Pancreas (tissue), 10 donors: ENCODE results near the gene GSTM4. TPM values are rescaled to one million over a fixed set of nuclear protein-coding genes. Genes with fewer than 3 reads are reported as not detected.

ENCODE experiments used
- ATAC-seq, 4 donors: fragments of 200-7000 bp; cut with Tn5 transposase; one replicate each; pipeline versions ENCODE4 v1.8.0 to v1.9.1; 2020; ENCODE audit warnings: mild to moderate bottlenecking in 4 of 4, moderate library complexity in 4 of 4
- DNase-seq, 6 donors: peaks; one replicate each; pipeline ENCODE4 v3.0.0-alpha.2; 2020
- FAIRE-seq: peaks from 2 replicates; lab custom pipeline; 2012; peaks lifted over from hg19 to GRCh38; lab: Jason Lieb, UNC
- H3K27ac ChIP-seq, 4 donors: fragments of 200-600 bp; sonication (generic); 1 replicate in 3 of 4; 2 replicates in 1 of 4; pipeline versions ENCODE4 v1.5.0 to v1.8.0; 2020
- H3K27me3 ChIP-seq, 4 donors: fragments of 200-600 bp; one replicate each; pipeline ENCODE4 v1.8.0; 2021
- H3K36me3 ChIP-seq, 3 donors: fragments of 200-600 bp; sonication (generic) in 1 of 3; one replicate each; pipeline versions ENCODE4 v1.5.0 to v1.8.0; 2020 to 2021
- H3K4me1 ChIP-seq, 3 donors: fragments of 200-600 bp; one replicate each; pipeline ENCODE4 v1.8.0; 2021
- H3K4me3 ChIP-seq, 4 donors: fragments of 200-600 bp; sonication (generic) in 2 of 4; one replicate each; pipeline versions ENCODE4 v1.5.0 to v1.8.0; 2020 to 2021
- H3K9me3 ChIP-seq, 4 donors: fragments of 200-600 bp; one replicate each; pipeline ENCODE4 v1.8.0; 2021
- CTCF ChIP-seq, 4 donors: fragments of 200-600 bp; sonication (generic) in 3 of 4; IDR thresholded peaks; one replicate each; pipeline versions ENCODE4 v1.5.0 to v1.8.0; 2021; ENCODE audit warnings: antibody characterized with exemption in 4 of 4
- WGBS, 2 donors: extraction: QIAGEN DNeasy Blood & Tissue Kit; methylation state at CpG; one replicate each; pipeline ENCODE4 v1.1.7; 2013; 5-methylcytosine and 5-hydroxymethylcytosine counted together
- intact Hi-C, 3 donors: fragments of 100-400 bp; cut with DNase I; formaldehyde crosslinking; loops; one replicate each; pipeline versions ENCODE4 v1.11.1 to v1.14.2; 2022
- polyA plus RNA-seq, 2 donors: library from polyadenylated mRNA; stranded (reverse); fragments of 200-250 nt; gene quantifications; one replicate each; pipeline ENCODE4 v1.2.3, GENCODE V29; 2013
- total RNA-seq, 6 donors: library from RNA; stranded (reverse); fragmentation: NEBNext Ultra II Directional in 4 of 6; extraction: Animal tissue kit (Norgen Biotek cat#: 25700) in 4 of 6; gene quantifications; one replicate each; pipeline versions ENCODE4 v1.2.1 to v1.2.4, GENCODE V29; 2021 to 2023
- donor health status: healthy with polysubstance abuse.
- donor health status: DM: no; HTN: no; CAD: no; lungs with moderate emphysema.
- donor health status: DM: no; HTN: no; CAD: no.
- donor health status: control.
- donor health status: control.
- donor health status: Bipolar disorder and iron deficiency.
- donor health status: DM: yes; HTN: yes; CAD: no.
- donor health status: DM: no; HTN: no; CAD: no.
- donor health status: DM: no; HTN: no; CAD: no.
- donor health status: DM: yes; HTN: yes; CAD: no.

Gene GSTM4
- total and polyA plus RNA-seq, 8 donors: 13.4 to 36.6 (median 19.8) TPM

DNA sequence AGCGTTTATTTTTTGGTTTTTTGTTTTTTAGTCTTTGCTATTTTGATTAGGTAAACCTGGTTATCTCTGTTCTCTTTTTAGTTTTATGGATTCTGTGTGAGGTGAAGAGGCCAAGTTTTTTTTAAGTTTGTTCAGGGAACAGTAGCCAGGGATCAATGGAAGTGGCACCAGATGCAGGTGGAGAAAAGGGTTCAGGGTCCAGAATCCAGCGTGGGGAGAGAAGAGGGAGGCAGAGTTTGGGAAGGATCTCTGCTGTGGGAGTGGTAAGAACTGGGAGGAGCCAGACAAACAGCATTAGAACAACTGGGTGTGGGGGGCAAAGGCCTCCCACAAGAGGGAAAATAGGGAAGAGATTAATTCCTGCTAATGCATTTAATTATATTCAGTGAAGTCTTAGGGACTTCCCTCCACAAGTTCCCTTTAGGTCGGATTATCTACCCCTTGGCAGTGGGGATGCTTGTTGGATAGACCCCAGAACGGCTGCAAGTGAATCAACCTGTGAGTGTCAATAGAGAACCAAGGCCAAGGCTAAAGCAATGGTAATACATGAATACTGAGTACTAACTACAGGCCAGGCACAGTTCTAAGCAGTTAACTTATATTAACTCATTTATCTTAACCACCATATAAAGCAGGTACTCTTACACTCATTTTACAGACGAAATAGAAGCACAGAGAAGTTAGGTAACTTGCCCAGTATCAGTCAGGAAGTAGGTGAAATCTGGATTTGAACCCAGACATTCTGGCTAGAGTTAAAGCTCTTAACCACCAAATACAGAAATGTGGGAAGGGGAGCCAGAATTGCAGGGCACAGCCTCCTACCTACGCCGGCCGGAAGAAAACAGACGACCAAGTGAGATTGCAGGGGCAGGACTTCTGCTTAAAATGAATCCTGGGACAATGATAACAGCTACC is 37.0 kb upstream of the GSTM4 start:
- Histone ChIP-seq H3K27ac (peak overlapping the region; percentile 39 to 84 (median 72)), H3K27me3 (no peaks in the 10 kb centered on the region), H3K36me3 (no peaks in the 10 kb centered on the region), H3K4me3 (peak overlapping the region in 3 of 4 donors; percentile 66 to 84 (median 80)), H3K4me1 (peaks cover 3 to 15% (median 14%) of the 10 kb centered on the region in 3 donors), H3K9me3 (no peaks in the 10 kb centered on the region)
- FAIRE-seq: no peak
- ATAC-seq: peak; percentile 11 to 41 (median 32)
- 9 to 11% methylated on average over 9 of the region's 9 CpGs for WGBS, 2 donors
- intact Hi-C loops: no loop called here
- TF ChIP-seq CTCF (IDR thresholded peaks at IDR 0.05): no peak
- peak in 2 of 6 donors; percentile 18 to 55 for DNase-seq

DNA sequence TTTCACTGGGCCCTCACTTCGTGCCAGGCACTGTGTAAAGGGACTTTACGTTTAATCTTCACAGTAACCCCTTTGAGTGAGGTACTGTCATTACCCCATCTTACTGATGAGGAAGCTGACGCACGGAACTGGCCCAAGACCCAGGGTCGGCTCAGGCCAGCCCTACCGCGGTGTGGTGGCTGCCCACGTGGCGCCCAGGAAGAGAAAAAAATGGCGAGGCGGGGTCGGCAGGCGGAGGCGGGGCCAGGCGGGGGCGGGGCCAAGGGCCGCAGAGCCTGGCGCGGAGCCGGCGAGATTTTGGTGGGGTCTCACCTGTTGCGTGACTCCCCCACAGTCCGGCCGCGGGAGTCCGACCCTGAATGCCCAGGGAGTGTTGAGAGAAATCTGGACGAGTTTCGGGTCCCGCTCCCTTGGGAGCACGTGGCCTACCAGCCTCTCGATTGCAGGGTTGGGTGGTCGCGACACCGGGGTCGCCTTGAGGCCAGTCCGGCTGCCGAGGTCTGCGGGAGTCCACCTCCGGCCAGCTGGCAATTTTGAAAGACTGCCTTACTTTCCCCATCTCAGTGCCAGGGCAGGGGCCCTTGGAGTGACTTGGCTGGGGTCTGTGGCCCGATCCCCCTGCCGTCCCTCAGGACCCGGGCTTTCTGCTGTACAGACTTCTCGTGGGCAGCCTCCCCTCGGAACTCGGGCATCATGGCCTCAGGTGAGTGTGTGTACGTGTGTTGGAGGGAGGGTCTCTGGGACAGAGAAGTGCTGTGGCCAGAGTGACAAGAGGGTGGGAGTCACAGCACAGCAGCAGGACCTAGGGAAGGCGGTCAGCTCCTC is 36.1 kb upstream of the GSTM4 start, which contains the start of the genes AMPD2 and GNAT2:
AMPD2 (plus strand) TSS at position 262 of the 825 bp plus-strand sequence. CDS start 1,339 bp downstream, outside the sequence.
GNAT2 (minus strand) TSS at position 41 of the 825 bp plus-strand sequence. CDS start 6,746 bp downstream, outside the sequence.
- FAIRE-seq: no peak
- DNase-seq: peak; percentile 81 to 88 (median 84)
- Histone ChIP-seq H3K27ac (peak within 1 kb of the TSS; percentile 39 to 84 (median 72)), H3K36me3 (no peaks in the 10 kb centered on the region), H3K9me3 (no peaks in the 10 kb centered on the region), H3K4me3 (peak within 1 kb of the TSS; percentile 66 to 84 (median 77)), H3K27me3 (no peaks in the 10 kb centered on the region), H3K4me1 (peaks cover 3 to 15% (median 14%) of the 10 kb centered on the region in 3 donors)
- peak; percentile 82 to 87 (median 82) for ATAC-seq
- 0 to 1% methylated on average over 46 to 47 of the region's 47 CpGs for WGBS, 2 donors
- intact Hi-C loops: no loop called here
- no peak for TF ChIP-seq CTCF (IDR thresholded peaks at IDR 0.05)

DNA sequence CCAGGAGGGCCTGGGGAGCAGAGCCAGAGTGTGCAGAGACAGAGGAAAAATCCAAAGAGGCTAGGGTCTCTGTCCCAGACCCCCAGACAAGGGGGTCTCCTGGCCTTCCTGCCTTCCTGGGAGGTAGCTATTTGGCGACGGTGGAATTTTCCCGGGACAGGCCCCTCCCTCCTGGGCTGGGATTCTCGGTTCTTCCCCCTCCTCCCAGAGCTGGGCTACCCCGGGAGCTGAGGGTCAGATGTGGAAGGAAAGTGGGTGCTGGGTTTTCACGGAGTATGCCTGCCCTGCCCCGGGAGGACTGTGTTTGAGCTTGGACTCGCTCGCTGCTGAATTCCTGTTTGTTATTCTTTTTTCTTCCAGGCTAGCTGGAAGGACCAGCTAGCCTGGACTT is 35.5 kb upstream of the GSTM4 start:
- H3K27ac ChIP-seq: peak overlapping the region; percentile 39 to 84 (median 72)
- peaks cover 3 to 15% (median 14%) of the 10 kb centered on the region in 3 donors for H3K4me1 ChIP-seq
- H3K27me3 ChIP-seq: no peaks in the 10 kb centered on the region
- DNase-seq: peak in 3 of 6 donors; percentile 36 to 64 (median 52)
- H3K36me3 ChIP-seq: no peaks in the 10 kb centered on the region
- TF ChIP-seq CTCF (IDR thresholded peaks at IDR 0.05): no peak
- FAIRE-seq: no peak
- intact Hi-C loops: no loop called here
- WGBS, 2 donors: 0% methylated on average over 7 to 9 of the region's 9 CpGs
- peak; percentile 31 to 41 (median 38) for ATAC-seq
- H3K9me3 ChIP-seq: no peaks in the 10 kb centered on the region
- H3K4me3 ChIP-seq: peak overlapping the region; percentile 66 to 84 (median 77)

- TF ChIP-seq CTCF (IDR thresholded peaks at IDR 0.05): no peak
- WGBS, 2 donors: 0% methylated on average over 15 to 18 of the region's 18 CpGs
- FAIRE-seq: no peak
Observed at GRCh38 chr1:109620841-109621286, 35.0 kb upstream of the GSTM4 start.

More at GRCh38 chr1:109620841-109621286, 35.0 kb upstream of the GSTM4 start:
- H3K4me1 ChIP-seq: peaks cover 3 to 15% (median 14%) of the 10 kb centered on the region in 3 donors
- ATAC-seq: peak; percentile 66 to 81 (median 77)
- intact Hi-C loops: no loop called here
- H3K27ac ChIP-seq: peak overlapping the region; percentile 39 to 84 (median 72)
- DNase-seq: peak; percentile 84 to 95 (median 90)
- peak overlapping the region; percentile 66 to 84 (median 77) for H3K4me3 ChIP-seq
- no peaks in the 10 kb centered on the region for H3K27me3 ChIP-seq
- H3K9me3 ChIP-seq: no peaks in the 10 kb centered on the region
- peaks cover 0 to under 1% (median 0%) of the 10 kb centered on the region in 3 donors for H3K36me3 ChIP-seq
